CD1c-positive myeloid dendritic cell (primary cell): ENCODE results near the gene TMEM59.
"Not testable (repeated sequence)": the region's sequence is repeated elsewhere in the genome, so short reads cannot be mapped to it uniquely, and the experiment has no call there.

Source experiments
- DNase-seq: peaks from one replicate; pipeline ENCODE4 v3.0.0-alpha.2; 2016; ENCODE audit errors: extremely low spot score

The TMEM59 gene

DNA sequence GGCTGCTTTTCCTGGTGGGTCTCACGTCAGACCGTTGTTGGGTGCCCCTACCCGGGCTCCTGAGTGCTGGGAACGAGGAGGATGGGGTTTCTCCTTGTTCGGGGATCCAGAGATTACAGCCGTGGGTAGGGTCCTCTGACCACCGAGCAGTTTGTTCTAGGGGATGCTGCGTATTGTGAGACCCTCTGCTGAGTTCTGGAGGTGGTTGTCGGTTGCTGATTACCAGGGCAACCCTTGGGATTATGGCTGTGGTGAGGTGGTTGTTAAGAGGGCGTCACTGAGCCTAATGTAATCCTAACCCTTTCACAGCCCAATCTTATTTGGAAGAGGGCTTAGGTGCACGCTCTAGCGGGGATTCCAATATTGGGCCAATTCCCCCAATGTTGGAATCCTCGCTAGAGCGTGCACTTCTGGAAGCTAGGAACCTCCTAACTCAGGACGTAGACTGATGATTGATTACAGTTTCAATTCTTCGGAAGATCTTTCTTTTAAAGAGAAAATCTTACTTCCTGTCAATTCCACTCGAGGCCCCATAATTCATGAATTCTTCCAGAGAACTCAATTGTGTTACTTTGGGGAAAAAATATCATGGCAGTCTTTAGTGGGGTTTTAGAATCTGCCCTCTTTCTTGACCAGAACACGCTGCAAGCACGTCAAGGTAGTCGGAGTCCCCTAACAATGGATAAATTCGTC lies 887 bp upstream of the TMEM59 start:
- DNase-seq = peak; percentile 20

DNA sequence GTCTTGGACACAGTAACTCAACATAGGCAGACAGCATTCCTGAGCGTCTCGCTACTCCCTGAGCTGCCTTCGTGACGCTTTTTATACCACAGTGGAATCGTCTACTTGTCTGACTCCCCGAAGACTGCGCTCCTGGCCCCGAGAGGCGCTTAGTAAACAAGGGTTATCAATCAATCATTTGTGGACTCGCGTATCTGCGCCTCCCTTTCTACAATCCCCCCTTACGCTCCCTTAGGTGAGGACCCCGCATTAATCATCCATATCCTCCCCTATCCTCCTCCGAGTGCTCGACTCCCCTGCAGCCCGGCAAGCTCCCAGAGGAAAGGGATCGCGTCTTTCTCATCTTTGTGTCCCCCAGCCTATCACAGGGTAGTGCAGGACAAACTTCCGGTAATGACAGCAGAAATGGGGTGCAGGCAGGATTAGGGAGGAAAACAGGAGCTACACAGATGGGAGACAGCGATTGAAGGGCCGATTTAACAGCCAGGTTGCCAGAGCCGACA lies 522 bp downstream of the TMEM59 start:
- DNase-seq = peak; percentile 64

DNA sequence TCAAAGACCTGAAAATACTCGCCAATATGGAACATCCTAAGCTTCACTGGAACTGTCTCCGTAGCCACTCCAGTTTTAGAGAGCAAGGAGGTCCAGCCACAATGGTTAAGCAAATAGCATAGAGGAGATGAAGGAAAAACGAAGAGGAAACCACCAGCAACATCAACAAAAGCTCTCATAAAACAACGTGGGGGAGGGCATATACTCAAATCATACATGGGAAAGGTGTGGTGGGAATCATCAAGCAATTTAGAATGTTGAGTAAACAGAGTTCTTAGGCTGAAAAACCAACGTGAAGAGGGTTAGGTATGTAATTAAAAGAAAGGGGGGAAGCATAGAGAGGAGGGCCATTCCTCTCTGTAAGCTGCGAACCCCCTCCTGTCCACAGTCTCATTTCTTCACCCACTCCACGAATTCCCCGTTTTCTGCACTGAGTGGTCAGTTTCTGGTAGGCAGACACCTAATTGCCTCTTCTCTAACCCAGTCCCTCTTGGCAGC lies 1.0 kb downstream of the TMEM59 start:
- peak; percentile 2 for DNase-seq

DNA sequence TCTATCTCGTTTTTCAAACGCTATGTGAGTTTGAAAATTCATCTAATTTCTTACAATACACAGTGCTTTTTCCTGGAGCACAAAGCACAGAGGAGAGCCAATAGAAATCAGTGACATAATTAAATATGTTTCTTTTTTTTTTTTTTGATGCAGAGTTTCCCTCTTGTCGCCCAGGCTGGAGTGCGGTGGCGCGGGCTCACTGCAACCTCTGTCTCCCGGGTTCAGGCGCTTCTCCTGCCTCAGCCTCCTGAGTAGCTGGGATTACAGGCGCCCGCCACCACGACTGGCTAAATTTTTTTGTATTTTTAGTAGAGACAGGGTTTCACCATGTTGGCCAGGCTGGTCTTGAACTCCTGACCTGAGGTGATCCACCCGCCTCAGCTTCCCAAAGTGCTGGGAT lies 2.6 kb downstream of the TMEM59 start:
- not testable (repeated sequence) for DNase-seq

GRCh38 chr1:54047384-54048305 lies 5.4 kb downstream of the TMEM59 start:
- peak; percentile 5 for DNase-seq

DNA sequence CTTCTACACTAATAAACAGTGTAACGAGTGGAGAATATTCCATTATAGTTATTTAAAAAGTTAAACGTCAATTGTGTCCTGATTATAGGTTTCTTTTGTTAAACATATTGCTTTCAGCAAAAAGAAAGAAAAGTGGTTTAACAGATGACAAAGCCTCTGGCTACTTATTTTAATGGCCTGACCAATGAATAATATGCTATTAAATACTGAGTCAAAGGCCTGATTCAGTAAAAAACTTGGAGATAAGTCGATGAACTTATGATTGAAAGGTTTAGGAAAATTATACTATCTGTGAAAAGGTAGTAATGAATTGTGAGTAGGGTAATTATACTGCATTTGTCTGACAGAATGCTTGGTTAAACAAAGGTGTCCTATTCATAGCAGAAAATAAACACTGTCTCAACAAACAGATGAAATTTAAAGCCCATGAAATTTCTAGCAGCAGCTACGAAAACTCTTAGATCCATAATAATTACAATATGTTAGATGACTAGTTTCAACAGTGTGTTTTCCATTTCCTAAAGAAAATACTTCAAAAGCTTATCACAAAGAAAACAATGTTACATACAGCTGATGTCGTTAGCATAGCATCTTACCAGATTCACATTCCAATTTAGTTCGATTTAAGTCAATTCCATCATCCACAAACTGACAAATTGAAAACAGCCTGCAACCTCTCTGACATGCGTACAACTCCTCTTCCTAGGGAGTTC lies 6.2 kb downstream of the TMEM59 start:
- no peak for DNase-seq

DNA sequence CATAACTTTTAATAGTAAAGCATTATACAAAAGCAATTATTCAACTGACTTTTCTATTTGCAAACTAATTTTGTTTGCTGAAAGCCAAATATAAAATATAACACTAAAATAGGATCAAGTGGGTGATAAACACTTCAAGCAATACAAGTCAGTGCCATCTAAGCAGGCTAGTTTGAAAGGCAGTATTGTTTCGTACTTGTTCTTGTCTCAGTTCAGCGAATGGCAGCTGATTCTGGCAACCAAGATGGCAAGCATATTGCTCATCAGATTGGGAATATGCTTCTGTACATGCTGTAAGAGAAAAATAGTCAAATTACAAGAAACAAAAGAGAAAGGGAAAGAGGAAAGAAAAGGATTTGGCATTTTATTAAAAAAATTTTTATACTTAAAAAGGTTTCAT lies 7.5 kb downstream of the TMEM59 start:
- DNase-seq = no peak

DNA sequence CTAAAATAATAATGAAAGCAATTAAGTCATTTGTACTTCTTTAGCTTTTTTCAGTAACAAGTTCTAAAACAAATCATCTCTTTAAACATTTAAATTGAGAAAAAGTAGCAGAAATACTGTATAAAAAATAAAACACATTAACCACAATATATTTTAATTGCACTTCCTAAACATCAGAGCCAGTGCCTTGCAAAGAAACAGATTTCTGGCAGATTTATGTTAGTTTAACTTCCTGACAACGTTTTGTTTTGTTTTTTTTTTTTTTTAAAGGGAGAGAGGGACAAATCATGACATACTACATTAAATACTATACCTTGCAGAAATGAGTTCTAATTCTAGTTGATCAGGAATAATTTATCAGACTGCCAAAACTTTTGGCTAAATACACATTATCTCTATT lies 11.2 kb downstream of the TMEM59 start:
- DNase-seq = no peak

DNA sequence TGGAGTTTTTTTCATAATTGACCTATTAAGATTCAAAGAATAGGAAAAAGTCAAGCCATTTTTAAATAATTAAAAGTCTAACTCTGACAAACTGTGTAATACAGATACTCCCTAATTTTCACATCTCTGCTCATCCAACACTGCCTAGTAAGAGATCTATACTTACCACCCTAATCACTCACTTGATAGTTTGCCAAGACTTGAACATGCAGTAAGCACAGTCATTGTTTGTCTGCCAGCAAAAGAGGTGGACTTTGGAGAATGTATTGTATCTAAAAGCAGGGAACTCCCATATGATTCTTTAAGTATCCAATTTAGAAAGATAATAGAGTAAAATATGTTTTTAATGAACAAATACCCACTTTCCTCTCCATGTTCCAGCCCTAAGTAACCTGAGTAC lies 15.5 kb downstream of the TMEM59 start:
- DNase-seq = no peak

GRCh38 chr1:54028306-54029251 lies 24.4 kb downstream of the TMEM59 start:
- no peak for DNase-seq

DNA sequence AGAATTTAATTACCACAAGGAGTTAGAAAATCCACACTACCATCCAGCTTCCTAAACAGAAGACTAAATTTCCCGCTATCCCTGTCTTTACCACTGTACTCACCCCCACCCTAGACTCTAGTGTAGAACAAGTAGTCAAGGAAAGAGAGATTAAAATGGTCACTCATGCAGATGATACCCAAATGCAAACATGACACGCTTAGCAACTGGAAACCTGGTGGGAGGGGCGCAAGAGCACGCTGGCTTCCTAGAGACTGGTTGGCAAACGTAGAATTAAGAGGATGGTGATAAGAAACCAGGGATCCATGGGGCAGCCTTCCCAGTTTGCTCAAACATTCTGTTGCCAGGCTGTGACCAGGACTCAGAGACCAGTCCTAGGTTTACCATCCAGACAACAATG lies 25.2 kb downstream of the TMEM59 start:
- no peak for DNase-seq

- not testable (repeated sequence) for DNase-seq
These were observed 28.2 kb downstream of the TMEM59 start for GRCh38 chr1:54024811-54025210.

GRCh38 chr1:54024358-54024757 lies 28.6 kb downstream of the TMEM59 start:
- DNase-seq = no peak

GRCh38 chr1:54019562-54020176 lies 33.3 kb downstream of the TMEM59 start:
- not testable (repeated sequence) for DNase-seq

GRCh38 chr1:54018635-54019034 lies 34.4 kb downstream of the TMEM59 start:
- no peak for DNase-seq

- no peak for DNase-seq
These were observed 35.0 kb downstream of the TMEM59 start, which contains the start of gene LDLRAD1 for GRCh38 chr1:54017979-54018378. Gene LDLRAD1, minus strand, starts transcription at chr1:54018186. Its CDS starts 74 bp downstream, at chr1:54018112.

DNA sequence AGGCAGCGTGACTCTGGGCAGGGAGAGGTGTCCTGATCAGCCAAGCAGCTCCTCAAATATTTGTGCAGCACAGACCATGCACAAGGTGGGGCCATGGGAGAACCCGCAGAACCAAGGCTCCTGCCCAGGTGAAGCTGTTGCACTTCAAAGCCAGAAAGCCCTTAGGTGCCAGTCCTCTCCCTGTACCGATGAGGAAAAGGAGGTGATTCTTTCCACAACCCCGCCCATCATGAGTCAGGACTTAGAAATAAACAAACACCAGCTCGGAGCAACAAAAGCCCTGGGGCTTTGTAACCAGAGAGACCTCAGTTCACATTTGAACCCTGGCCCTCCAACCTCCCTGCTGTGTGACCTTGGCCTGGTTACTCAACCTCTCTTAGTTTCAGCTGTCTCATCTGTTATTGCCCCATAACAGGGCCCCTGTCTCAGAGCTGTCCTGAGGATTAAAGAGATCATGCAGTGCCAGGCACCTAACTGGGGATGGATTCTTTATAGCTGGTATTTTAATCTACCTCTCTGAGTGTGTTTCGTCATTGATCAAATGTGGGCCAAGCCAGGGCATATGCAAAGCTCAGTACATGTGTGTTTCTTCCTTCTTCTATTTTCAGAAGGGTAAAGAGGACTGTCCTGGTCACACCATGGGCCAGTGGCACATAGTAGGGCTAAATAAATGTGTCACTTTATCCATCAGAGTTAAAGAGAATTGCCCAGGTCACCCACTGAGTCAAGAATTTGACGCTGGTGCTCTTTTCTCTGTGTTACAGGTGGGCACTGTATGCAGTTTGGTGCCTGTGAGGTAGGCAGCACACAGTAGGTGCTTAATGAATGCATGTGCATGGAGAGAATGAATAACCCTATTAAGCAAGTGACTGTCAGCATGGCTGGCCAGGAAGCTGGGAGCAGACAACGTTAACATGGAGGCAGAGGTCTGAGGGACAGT lies 36.4 kb downstream of the TMEM59 start:
- DNase-seq = no peak

DNA sequence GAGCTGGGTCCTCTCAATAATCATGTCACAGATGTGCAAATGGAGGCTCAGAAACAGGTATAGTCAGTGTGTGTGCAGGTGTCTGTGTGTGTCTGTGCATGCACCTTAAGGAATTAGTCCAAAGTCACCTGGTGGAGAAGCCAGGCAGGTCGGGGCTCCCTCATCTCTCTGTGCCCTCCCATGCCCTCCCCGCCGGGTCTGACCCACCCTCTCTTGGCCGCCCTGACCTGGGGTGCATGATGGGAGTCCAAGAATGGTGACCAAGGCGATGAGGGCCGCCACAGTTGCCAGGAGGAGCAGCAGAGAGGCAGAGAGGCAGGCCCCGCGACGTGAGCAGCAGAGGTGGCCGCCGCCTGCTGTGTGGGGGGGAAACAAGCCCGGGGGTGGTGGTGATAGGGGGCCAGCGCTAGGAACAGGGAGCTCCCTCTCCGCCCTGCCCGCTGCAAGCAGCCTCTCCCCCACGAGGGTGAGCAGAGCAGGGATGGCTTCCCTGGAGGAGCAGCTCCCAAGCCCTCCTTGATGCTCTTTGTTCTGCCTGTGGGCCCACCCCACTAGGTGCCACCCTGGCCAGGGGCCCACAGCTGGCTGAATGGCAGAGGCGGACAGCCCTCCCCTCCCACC lies 38.9 kb downstream of the TMEM59 start:
- DNase-seq = no peak
